HepG2 (cell line): Measurements from ENCODE around the gene PADI4. TPM values are rescaled to one million over a fixed set of nuclear protein-coding genes. Genes with fewer than 3 reads are reported as not detected.

Source experiments
- ATAC-seq: fragments of 200-7000 bp; cut with Tn5 transposase; 3 replicates; pipeline ENCODE4 v1.9.1; 2020; ENCODE audit warnings: mild to moderate bottlenecking, moderate library complexity
- BruUV-seq: library from RNA; stranded (reverse); fragments of 400-500 nt; replicated peaks from 2 replicates; lab custom pipeline; 2021; lab: Mats Ljungman, UMichigan
- CTCF ChIA-PET: fragments of 300-600 bp; formaldehyde crosslinking; extraction: SDS; loops from one replicate; lab custom pipeline; 2021; ENCODE audit warnings: low total read pairs, inconsistent platforms, low intra/inter-chr PET ratio; lab: Yijun Ruan, JAX
- POLR2A ChIA-PET: fragments of 350-600 bp; sonication (Branson Sonifier 250); formaldehyde crosslinking; loops from one replicate; lab custom pipeline; 2020; ENCODE audit warnings: antibody characterized with exemption, inconsistent platforms; lab: Yijun Ruan, JAX
- DNase-seq: peaks from one replicate; pipeline ENCODE4 v3.0.0-alpha.2; 2015; ENCODE audit warnings: low spot score
- FAIRE-seq: peaks from 3 replicates; lab custom pipeline; 2011; peaks lifted over from hg19 to GRCh38; lab: Jason Lieb, UNC
- H2AFZ ChIP-seq: one replicate; pipeline ENCODE4 v1.6.1; 2011; ENCODE audit warnings: low read length, inconsistent platforms
- H3K27ac ChIP-seq: fragments of 300-600 bp; 3 replicates; pipeline ENCODE4 v1.8.0; 2011; ENCODE audit warnings: mixed run types, mild to moderate bottlenecking, mixed read lengths, low read length, inconsistent platforms; ENCODE audit not compliant: insufficient read depth; ENCODE audit errors: extremely low read length
- H3K27me3 ChIP-seq, 2 experiments: fragments of 200-600 bp in 1 of 2; 2 replicates in 1 of 2; 3 replicates in 1 of 2; pipeline versions ENCODE4 v1.6.0 to v1.8.0; 2011; ENCODE audit warnings: low read length in 2 of 2, mild to moderate bottlenecking in 2 of 2, moderate library complexity in 2 of 2, inconsistent platforms in 1 of 2; ENCODE audit not compliant: insufficient read depth in 2 of 2, control insufficient read depth in 1 of 2
- H3K36me3 ChIP-seq, 2 experiments: fragments of 200-600 bp in 1 of 2; replicated peaks in 1 of 2; 2 replicates in 1 of 2; 3 replicates in 1 of 2; pipeline versions ENCODE4 v1.5.1 to v1.8.0; 2011; ENCODE audit warnings: low read length in 2 of 2, inconsistent platforms in 1 of 2; ENCODE audit not compliant: insufficient read depth in 2 of 2, control insufficient read depth in 1 of 2
- H3K4me1 ChIP-seq: 2 replicates; pipeline ENCODE4 v1.5.1; 2012; ENCODE audit warnings: low read length, inconsistent platforms; ENCODE audit not compliant: insufficient read depth
- H3K4me2 ChIP-seq: 2 replicates; pipeline ENCODE4 v1.6.0; 2011; ENCODE audit warnings: low read depth, low read length, inconsistent platforms
- H3K4me3 ChIP-seq, 3 experiments: fragments of 200-600 bp in 1 of 3; sonication (generic), shearing (Covaris generic) in 1 of 3; replicated peaks in 1 of 3; 2 replicates each; pipeline ENCODE4 v1.5.1; 2011 to 2016; ENCODE audit warnings: low read length in 3 of 3, inconsistent platforms in 2 of 3, low read depth in 2 of 3, mild to moderate bottlenecking in 2 of 3, control low read depth in 1 of 3, mixed read lengths in 1 of 3; ENCODE audit not compliant: insufficient read depth in 1 of 3
- H3K79me2 ChIP-seq: one replicate; pipeline ENCODE4 v1.6.1; 2011; ENCODE audit warnings: low read length, inconsistent platforms; ENCODE audit not compliant: insufficient read depth
- H3K9ac ChIP-seq: 2 replicates; pipeline ENCODE4 v1.6.0; 2011; ENCODE audit warnings: mild to moderate bottlenecking, low read depth, low read length, inconsistent platforms; ENCODE audit not compliant: insufficient read depth
- H3K9me3 ChIP-seq: 2 replicates; pipeline ENCODE4 v1.5.1; 2012; ENCODE audit warnings: mild to moderate bottlenecking, low read length
- H4K20me1 ChIP-seq: 2 replicates; pipeline ENCODE4 v1.6.0; 2011; ENCODE audit warnings: inconsistent platforms, mild to moderate bottlenecking, low read length, moderate library complexity; ENCODE audit not compliant: insufficient read depth
- BORCS8-MEF2B ChIP-seq: sonication (generic); formaldehyde crosslinking; IDR thresholded peaks from 2 replicates; pipeline ENCODE4 v1.8.0; 2022; ENCODE audit warnings: mild to moderate bottlenecking, missing genetic modification reagents
- HNRNPL ChIP-seq: fragments of 200-400 bp; formaldehyde crosslinking; IDR thresholded peaks from 2 replicates; pipeline ENCODE4 v1.6.1; 2017; ENCODE audit warnings: mild to moderate bottlenecking, low read depth, low read length
- MIER2 ChIP-seq: IDR thresholded peaks from 2 replicates; pipeline ENCODE4 v1.6.1; 2016; ENCODE audit warnings: missing biosample characterization, missing genetic modification reagents
- MIER3 ChIP-seq: IDR thresholded peaks from 2 replicates; pipeline ENCODE4 v1.6.1; 2016; ENCODE audit warnings: missing compliant biosample characterization, borderline replicate concordance
- REXO4 ChIP-seq: sonication (generic); formaldehyde crosslinking; IDR thresholded peaks from 2 replicates; pipeline ENCODE4 v1.8.0; 2022; ENCODE audit warnings: missing genetic modification reagents, mild to moderate bottlenecking, borderline replicate concordance
- TOPORS ChIP-seq: sonication (generic); formaldehyde crosslinking; IDR thresholded peaks from 2 replicates; pipeline ENCODE4 v1.8.0; 2023; ENCODE audit warnings: mild to moderate bottlenecking, missing genetic modification reagents
- ZFP90 ChIP-seq: sonication (generic); formaldehyde crosslinking; IDR thresholded peaks from 2 replicates; pipeline ENCODE4 v1.8.0; 2022; ENCODE audit warnings: missing genetic modification reagents, mild to moderate bottlenecking, inconsistent platforms, borderline replicate concordance
- ZNF383 ChIP-seq: sonication (generic); formaldehyde crosslinking; IDR thresholded peaks from 2 replicates; pipeline ENCODE4 v1.4.0; 2020; ENCODE audit warnings: missing genetic modification reagents, mild to moderate bottlenecking, borderline replicate concordance
- ZNF552 ChIP-seq: sonication (generic); formaldehyde crosslinking; IDR thresholded peaks from 2 replicates; pipeline ENCODE4 v1.9.0; 2022; ENCODE audit warnings: missing genetic modification reagents, mild to moderate bottlenecking, borderline replicate concordance
- WGBS: methylation state at CpG from one replicate; pipeline ENCODE4 v1.1.6; 2017; ENCODE audit warnings: low lambda C conversion rate; 5-methylcytosine and 5-hydroxymethylcytosine counted together
- in situ Hi-C: cut with HindIII; loops from 2 replicates; pipeline ENCODE4 v1.10.0; 2017; ENCODE audit warnings: low pct_unique_long_range_greater_than_20kb; ENCODE audit not compliant: extremely low pct_ligation_motif_present
- intact Hi-C: fragments of 100-400 bp; cut with micrococcal nuclease; formaldehyde crosslinking; loops from one replicate; pipeline ENCODE4 v1.10.0; 2022; ENCODE audit not compliant: unreplicated experiment
- polyA plus RNA-seq, 8 experiments: library from polyadenylated mRNA; depleted of rRNA in 3 of 8; stranded (reverse) in 7 of 8; unstranded in 1 of 8; fragments of >200 nt; fragmentation: Illumina TruSeq in 4 of 8; extraction: Trizol in 4 of 8; gene quantifications; 2 replicates each; pipeline versions ENCODE4 v1.2.1 to v1.2.3, GENCODE V29; 2011 to 2016; ENCODE audit warnings: low read depth in 4 of 8, missing spikeins in 1 of 8, mixed read lengths in 1 of 8; ENCODE audit not compliant: insufficient read depth in 1 of 8
- total RNA-seq, 5 experiments: library from RNA; depleted of rRNA; stranded (reverse); fragments of >200 nt; fragmentation: Illumina TruSeq; extraction: Trizol; gene quantifications; 2 replicates each; pipeline ENCODE4 v1.2.3, GENCODE V29; 2016; ENCODE audit warnings: low read depth in 1 of 5
- TF ChIP-seq, protein P1 (sequence below): sonication (generic); formaldehyde crosslinking; IDR thresholded peaks from 2 replicates; pipeline ENCODE4 v1.8.0; 2022; ENCODE audit warnings: mild to moderate bottlenecking, missing genetic modification reagents, moderate library complexity
- TF ChIP-seq, protein P2 (sequence below): sonication (generic); formaldehyde crosslinking; IDR thresholded peaks from 2 replicates; pipeline ENCODE4 v1.4.0; 2020; ENCODE audit warnings: missing genetic modification reagents, borderline replicate concordance
- TF ChIP-seq, protein P3 (sequence below): IDR thresholded peaks from 2 replicates; pipeline ENCODE4 v1.6.1; 2012; ENCODE audit warnings: low read depth, low read length, improper control_type of control experiment

PADI4 gene
- total and polyA plus RNA-seq, 2 of the 13 experiments (the other 11 are each of a cell fraction or from before 2014, with no cell fraction given), result 0.04 TPM

DNA sequence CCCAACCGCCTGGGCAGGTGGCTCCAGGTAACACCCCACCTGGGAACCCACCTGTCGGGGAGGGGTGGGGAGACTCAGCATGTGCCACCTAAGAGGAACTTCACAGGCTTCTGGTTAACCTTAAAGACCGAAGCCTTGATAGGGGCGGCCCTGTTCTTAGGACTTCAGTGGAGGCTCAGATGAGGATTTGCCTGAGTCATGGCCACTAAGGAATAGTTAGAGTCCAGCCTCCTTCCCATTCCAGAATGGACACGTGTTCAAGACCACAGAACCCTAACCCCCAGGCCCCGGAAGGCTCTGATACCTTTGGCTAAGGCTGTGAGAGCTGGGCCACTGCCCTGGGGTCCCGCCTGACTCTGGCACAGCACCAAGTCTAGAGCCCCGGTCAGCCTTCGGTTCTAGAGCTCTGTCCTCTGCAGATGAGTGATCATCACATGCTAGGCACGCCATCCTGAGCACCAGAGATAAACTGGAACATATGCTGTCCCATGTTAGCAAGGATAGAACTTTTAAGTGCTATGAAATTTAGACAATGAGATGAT, 84.3 kb downstream of the PADI4 start (continued):
- TF ChIP-seq, protein P1, sequence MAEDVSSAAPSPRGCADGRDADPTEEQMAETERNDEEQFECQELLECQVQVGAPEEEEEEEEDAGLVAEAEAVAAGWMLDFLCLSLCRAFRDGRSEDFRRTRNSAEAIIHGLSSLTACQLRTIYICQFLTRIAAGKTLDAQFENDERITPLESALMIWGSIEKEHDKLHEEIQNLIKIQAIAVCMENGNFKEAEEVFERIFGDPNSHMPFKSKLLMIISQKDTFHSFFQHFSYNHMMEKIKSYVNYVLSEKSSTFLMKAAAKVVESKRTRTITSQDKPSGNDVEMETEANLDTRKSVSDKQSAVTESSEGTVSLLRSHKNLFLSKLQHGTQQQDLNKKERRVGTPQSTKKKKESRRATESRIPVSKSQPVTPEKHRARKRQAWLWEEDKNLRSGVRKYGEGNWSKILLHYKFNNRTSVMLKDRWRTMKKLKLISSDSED (CRISPR knock-in tag), result no peak
- TF ChIP-seq, protein P2, sequence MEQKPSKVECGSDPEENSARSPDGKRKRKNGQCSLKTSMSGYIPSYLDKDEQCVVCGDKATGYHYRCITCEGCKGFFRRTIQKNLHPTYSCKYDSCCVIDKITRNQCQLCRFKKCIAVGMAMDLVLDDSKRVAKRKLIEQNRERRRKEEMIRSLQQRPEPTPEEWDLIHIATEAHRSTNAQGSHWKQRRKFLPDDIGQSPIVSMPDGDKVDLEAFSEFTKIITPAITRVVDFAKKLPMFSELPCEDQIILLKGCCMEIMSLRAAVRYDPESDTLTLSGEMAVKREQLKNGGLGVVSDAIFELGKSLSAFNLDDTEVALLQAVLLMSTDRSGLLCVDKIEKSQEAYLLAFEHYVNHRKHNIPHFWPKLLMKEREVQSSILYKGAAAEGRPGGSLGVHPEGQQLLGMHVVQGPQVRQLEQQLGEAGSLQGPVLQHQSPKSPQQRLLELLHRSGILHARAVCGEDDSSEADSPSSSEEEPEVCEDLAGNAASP (CRISPR knock-in tag), result no peak
- TF ChIP-seq, all 625 proteins: peak for 0

DNA sequence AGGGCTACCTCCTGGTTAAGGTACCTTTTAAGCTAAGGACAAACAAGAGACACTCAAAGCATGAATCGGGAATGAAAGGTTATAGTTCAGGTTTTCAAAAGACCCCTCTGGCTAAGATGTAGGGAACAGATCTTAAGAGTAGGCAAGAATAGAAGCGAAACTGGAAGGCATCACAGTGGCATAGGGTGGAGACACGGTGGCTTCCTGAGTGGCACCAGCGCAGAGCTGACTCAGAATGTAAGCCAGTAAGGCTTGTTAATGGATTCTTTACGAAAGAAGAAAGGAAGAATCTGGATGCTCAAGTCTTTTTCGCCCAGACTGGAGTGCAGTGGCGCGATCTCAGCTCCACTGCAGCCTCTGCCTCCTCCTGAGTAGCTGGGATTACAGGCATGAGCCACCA, 85.2 kb downstream of the PADI4 start:
- no peak overlapping the region for H3K27ac ChIP-seq
- no peaks in the 10 kb centered on the region for H3K4me1 ChIP-seq
- no peaks in the 10 kb centered on the region for H4K20me1 ChIP-seq
- intact Hi-C loops (no loop called here), in situ Hi-C loops (no loop called here)
- H3K4me2 ChIP-seq, result no peak overlapping the region
- no peaks in the 10 kb centered on the region for H3K79me2 ChIP-seq
- no peaks in the 10 kb centered on the region for H3K36me3 ChIP-seq
- peaks cover 2 to 44% of the 10 kb centered on the region in 2 experiments; a peak in 4 of 5 replicates for H3K27me3 ChIP-seq
- 5% methylated on average over 8 of the region's 8 CpGs for WGBS
- no peak for FAIRE-seq
- ATAC-seq, result no peak
- no peak overlapping the region for H3K9ac ChIP-seq
- TF ChIP-seq MIER3 (CRISPR knock-in tag), result no peak
- no peak for TF ChIP-seq HNRNPL
- no peak for TF ChIP-seq REXO4 (CRISPR knock-in tag)
- no peak for TF ChIP-seq ZFP90
- TF ChIP-seq, protein P3, sequence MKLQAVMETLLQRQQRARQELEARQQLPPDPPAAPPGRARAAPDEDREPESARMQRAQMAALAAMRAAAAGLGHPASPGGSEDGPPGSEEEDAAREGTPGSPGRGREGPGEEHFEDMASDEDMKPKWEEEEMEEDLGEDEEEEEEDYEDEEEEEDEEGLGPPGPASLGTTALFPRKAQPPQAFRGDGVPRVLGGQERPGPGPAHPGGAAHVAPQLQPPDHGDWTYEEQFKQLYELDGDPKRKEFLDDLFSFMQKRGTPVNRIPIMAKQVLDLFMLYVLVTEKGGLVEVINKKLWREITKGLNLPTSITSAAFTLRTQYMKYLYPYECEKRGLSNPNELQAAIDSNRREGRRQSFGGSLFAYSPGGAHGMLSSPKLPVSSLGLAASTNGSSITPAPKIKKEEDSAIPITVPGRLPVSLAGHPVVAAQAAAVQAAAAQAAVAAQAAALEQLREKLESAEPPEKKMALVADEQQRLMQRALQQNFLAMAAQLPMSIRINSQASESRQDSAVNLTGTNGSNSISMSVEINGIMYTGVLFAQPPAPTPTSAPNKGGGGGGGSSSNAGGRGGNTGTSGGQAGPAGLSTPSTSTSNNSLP, result no peak
- TF ChIP-seq ZNF552 (CRISPR knock-in tag), result no peak
- TF ChIP-seq MIER2, result no peak
- no peak for TF ChIP-seq BORCS8-MEF2B (CRISPR knock-in tag)
- TF ChIP-seq TOPORS (CRISPR knock-in tag), result no peak
- no peak for TF ChIP-seq ZNF383 (CRISPR knock-in tag)
- DNase-seq, result no peak
- H3K9me3 ChIP-seq, result no peaks in the 10 kb centered on the region
- H3K4me3 ChIP-seq, result no peak overlapping the region
- ChIA-PET CTCF (no interaction called here), POLR2A (no interaction called here)
- no TSS peak for BruUV-seq
- no peak overlapping the region for H2AFZ ChIP-seq
